H1 (cell line): ENCODE measurements around the gene ARID1B. TPM values are rescaled to one million over a fixed set of nuclear protein-coding genes. Genes with fewer than 3 reads are reported as not detected.

Experiments
- polyA plus RNA-seq, 7 experiments: library from polyadenylated mRNA; depleted of rRNA in 3 of 7; stranded (reverse) in 5 of 7; unstranded in 2 of 7; fragments of >200 nt in 5 of 7; fragments of 200-250 nt in 2 of 7; gene quantifications; 1 replicate in 5 of 7; 2 replicates in 1 of 7; 4 replicates in 1 of 7; pipeline versions ENCODE4 v1.2.1 to v1.2.3, GENCODE V29; 2011 to 2013; ENCODE audit warnings: missing spikeins in 2 of 7, mixed read lengths in 2 of 7
- total RNA-seq: library from RNA; stranded (reverse); fragmentation: NEBNext Ultra II Directional; extraction: Animal tissue kit (Norgen Biotek cat#: 25700); gene quantifications from 2 replicates; pipeline ENCODE4 v1.2.1, GENCODE V29; 2021
- TF ChIP-seq, protein P1 (sequence below): IDR thresholded peaks from 2 replicates; pipeline ENCODE4 v1.6.1; 2012; ENCODE audit warnings: low read length, inconsistent platforms

ARID1B gene
- total and polyA plus RNA-seq, 2 of the 8 experiments (the other 6 are each of a cell fraction or from before 2014, with no cell fraction given), result 24.3 to 70.3 TPM

DNA sequence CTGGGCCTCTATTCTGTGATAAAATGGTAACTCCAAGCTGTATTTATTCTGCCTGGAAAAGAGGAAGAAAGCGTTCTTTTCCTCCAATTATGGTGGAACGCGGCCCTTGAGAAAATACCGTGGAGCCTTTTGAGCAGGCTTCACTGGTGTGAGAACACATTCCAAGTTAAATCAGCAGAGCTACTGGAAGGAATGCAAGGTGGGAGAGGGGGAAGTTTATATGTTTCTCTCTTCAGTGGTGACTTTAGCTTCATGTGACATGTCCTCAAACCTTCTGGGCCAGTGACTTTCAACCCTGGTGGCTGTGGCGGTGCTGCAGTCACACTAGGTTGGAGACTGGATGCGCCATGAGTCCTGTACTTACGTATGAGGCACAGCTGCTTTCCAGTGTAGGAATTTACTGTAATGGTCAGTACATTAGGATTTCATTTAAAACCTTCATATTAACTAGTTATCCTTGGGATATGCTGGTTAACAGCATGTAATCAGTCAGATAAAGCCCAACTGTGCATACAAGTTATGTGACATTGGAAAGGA lies 221.7 kb downstream of the ARID1B start (continued):
- TF ChIP-seq, protein P1, sequence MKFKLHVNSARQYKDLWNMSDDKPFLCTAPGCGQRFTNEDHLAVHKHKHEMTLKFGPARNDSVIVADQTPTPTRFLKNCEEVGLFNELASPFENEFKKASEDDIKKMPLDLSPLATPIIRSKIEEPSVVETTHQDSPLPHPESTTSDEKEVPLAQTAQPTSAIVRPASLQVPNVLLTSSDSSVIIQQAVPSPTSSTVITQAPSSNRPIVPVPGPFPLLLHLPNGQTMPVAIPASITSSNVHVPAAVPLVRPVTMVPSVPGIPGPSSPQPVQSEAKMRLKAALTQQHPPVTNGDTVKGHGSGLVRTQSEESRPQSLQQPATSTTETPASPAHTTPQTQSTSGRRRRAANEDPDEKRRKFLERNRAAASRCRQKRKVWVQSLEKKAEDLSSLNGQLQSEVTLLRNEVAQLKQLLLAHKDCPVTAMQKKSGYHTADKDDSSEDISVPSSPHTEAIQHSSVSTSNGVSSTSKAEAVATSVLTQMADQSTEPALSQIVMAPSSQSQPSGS, result no peak
